Hippocampal formation (tissue), 2 donors: ENCODE results near the gene ACAN.

Experiments
- DNase-seq, 2 donors: peaks; one replicate each; lab custom pipeline; 2025; lab: John Stamatoyannopoulos, UW

ACAN gene

GRCh38 chr15:88878720-88879184 is 75.5 kb downstream of the ACAN start:
- peak in 1 of 2 donors; percentile 2 for DNase-seq

DNA sequence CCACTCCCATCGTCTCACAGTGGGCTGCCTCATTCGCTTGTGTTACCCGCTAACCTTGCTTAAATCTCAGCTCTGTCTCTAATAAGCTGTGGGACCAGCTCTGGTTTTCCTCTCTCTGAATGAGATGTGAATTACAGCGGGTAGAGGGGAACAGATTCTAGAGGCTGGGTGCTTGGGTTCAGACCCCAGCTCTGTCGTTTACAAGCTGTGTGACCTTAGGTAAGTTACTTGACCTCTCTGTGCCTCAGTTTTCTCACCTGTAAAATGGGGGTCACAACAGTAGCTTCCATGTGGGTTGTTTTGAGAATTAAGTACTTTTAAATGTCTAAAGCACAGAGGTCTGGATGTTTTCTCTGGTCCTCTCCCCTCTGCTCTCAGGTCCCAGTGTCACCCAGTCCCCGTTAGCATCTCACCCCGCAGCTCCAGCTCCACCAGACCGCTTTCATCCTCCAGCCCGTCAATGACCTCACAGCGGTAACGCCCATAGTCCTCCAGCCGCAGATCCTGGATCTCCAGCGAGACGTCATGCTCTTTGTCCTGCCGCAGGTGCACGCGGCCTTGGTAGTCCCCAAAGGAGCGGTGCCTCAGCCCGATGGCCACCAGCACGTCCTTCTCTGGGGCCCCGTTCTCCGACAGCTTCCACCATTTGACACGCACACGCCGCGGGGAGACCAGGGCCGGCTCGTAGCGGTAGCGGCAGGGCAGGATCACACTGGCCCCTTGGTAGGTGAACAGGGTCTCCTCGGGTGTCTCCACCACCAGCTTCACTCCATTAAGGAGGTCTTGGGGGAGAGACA is 77.9 kb downstream of the ACAN start:
- no peak for DNase-seq

GRCh38 chr15:88881775-88882174 is 78.5 kb downstream of the ACAN start:
- DNase-seq: no peak

GRCh38 chr15:88882785-88883184 is 79.5 kb downstream of the ACAN start:
- DNase-seq: no peak

GRCh38 chr15:88887068-88887580 is 83.9 kb downstream of the ACAN start:
- no peak for DNase-seq

GRCh38 chr15:88888719-88889118 is 85.5 kb downstream of the ACAN start:
- DNase-seq: no peak

DNA sequence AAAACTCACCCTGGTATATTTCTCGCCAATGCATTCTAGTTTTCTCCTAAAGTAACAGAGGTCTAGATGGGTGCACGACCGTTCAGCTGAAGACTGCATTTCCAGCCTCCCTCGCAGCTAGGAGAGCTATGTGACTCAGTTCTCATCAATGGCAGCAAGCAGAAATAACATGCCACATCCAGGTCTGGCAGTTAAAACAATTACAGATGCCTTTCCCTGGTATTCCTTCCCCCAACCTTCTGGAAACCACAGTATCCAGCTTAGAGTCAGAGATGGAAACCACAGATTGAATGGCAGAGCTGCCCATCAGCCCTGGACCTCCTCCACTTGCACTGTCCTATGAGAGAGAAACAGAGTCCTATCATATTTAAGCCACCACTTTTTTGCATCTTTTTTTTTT is 87.3 kb downstream of the ACAN start:
- no peak for DNase-seq

DNA sequence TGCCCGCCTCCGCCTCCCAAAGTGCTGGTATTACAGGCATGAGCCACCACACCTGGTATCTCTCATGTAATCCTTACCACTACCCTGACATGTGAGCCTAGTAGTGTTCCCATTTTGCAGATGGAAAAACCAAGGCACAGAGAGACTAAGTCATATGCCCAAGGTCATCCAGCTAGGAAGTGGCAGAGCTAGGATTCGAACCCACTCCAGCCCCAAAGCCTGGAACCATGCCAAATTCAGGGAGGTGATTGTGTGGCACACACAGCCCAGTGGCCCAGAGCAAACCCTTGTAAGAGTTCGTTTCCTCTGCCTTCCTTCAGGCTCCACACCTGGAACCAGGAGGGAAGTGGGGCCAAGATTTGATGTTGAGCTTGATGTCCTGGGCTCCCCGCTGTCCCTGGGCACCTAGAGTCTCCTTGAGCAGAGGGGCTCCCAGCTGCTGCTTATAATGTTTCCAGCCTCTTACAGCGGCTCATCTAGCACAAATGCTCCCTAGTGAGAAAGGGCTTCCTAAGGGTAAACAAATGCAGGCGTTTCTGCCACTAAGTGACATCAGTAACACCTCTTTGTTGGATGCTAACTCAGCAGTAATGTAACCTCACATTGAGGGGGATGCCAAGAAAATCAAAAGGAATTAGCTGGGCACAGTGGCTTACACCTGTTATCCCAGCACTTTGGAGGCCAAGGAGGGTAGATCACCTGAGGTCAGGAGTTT is 88.5 kb downstream of the ACAN start:
- no peak for DNase-seq

GRCh38 chr15:88894348-88894818 is 91.1 kb downstream of the ACAN start:
- DNase-seq: no peak

GRCh38 chr15:88894819-88895767 is 91.9 kb downstream of the ACAN start, which contains the start of gene HAPLN3:
TSS of gene HAPLN3 (minus strand) at chr15:88895544. CDS start at chr15:88887298, 8,246 bp downstream.
- DNase-seq: no peak

- no peak for DNase-seq
Measured at GRCh38 chr15:88896333-88897033, 93.2 kb downstream of the ACAN start.

- DNase-seq: no peak
Measured at GRCh38 chr15:88897142-88897455, 93.9 kb downstream of the ACAN start.

DNA sequence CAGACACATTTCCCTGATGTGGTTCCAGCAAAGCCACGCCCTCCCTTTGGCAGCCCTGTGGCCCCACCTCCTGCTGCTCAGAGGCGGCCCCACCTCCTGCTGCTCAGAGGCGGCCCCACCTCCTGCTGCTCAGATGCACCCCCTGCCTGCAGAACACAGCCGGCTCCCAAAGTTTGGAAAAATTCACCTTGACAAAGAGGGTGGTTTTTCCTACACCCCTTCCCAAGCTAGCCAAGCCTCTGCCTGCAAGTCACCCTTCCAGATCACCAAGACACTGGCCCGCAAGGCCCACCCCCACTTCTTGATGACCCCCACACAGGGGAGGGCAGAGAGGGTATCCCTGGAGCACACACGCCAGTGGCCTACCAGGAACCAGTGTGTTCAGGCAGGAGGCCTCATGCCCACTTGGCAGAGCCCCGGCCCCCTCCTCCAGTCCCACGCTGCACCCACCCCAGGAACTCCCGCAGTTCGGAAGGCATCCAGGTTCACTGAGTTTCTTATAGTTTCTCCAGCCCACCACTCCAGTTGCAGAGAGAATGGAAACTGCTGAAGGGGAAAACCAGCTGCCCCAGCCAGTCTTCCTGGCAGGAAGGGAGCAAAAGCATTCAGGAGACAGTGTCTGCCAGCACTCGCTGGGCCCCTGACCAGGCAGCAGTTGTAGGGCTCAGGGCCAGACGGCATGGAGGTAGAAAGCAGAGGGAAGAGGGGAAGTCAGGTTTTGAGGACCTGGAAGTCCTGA is 94.4 kb downstream of the ACAN start:
- DNase-seq: peak; percentile 20 to 32

DNA sequence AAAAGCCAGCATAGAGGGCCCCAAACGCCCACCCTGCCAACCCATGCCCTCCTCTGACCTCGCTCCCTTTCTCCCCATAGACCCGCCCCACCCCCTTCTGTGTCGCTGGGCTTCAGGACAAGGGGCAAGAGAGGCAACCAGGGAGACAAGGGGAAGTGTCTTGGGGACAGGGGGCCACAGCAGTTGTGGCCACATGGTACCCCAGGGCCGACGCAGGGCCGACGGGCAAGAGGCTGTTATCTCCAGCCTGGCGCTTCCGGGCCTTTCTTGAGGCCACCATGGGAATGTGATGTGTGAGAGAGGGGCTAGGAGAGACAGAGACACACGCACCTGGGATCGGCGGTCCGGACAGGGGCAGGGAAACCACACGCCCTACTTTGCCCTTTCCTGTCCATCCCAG is 95.5 kb downstream of the ACAN start:
- DNase-seq: no peak

DNA sequence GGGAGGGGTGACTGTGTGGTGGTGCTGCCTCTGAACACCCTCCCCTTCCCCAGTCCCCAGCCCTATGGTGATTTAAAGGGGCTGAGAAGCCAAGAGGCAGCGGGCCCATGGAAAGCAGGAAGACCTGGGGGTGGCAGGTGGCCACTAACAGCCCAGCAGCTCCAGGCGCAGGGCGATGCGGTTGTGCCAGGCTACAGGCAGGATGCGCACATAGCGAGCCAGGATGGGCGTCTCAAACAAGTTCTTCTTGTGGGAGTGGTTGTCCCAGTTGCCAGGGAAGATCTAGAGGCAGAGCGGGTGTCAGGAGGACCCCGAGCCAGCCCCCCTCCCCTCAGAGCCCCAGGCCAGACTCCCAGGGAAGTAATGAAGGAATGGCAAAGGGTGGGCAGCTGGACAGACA is 96.0 kb downstream of the ACAN start:
- no peak for DNase-seq

DNA sequence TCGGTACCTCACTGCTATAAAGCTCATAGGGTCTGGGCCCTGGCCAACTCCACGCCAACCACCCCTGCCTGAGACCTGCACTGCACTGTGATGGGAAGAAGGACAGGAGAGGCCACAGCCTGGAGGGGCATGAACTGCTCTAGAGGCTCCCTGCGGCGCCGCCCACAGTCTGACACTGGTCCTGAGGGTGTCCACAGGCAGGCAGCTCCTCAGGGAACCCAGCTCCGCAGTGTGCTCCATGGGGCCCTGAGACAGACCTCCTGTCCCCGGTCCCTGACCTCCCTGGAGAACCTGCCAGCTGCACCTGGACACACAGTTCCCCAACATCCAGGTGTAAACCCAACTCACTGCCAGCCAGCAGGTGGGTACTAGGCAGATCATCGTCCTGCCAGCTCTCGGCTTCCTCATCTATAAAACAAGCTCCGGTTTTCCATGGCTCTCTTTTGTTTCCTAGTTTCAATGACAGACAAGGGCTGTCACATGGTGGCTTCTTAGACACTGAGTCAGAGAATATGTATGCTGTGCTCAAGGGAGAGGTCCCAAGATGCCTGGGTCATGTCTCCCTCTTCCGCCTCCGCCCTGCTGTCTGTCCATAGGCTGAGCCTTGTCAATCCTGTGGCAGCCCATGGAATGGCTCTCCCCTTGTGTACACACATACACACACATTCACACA is 97.2 kb downstream of the ACAN start:
- DNase-seq: no peak

DNA sequence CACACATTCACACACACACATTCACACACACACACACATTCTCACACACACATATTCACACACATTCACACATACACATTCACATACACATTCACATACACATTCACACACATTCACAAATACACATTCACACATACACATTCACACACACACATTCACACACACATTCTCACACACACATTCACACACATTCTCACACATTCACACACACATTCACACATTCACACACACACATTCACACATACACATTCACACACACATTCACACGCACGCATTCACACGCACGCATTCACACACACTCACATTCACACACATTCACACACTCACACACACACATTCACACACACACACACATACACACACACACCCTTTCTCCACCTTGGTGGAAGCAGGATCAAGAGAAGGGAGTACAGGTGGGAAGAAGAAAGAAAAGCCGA is 97.8 kb downstream of the ACAN start:
- no peak for DNase-seq

- no peak for DNase-seq
Measured at GRCh38 chr15:88901508-88902220, 98.4 kb downstream of the ACAN start.

- no peak for DNase-seq
Measured at GRCh38 chr15:88902221-88902835, 99.1 kb downstream of the ACAN start.
